SJCRH30 (cell line): ENCODE results near the gene ACKR4. TPM values are rescaled to one million over a fixed set of nuclear protein-coding genes. Genes with fewer than 3 reads are reported as not detected.
"Not testable (repeated sequence)": the region's sequence is repeated elsewhere in the genome, so short reads cannot be mapped to it uniquely, and the experiment has no call there.

Source experiments
- DNase-seq, 2 experiments: peaks; one replicate each; pipeline ENCODE4 v3.0.0-alpha.2; 2015 to 2020
- H3K27ac ChIP-seq: fragments of 250-450 bp; sonication (Bioruptor Pico); 2 replicates; pipeline ENCODE4 v1.5.1; 2020; ENCODE audit warnings: mild to moderate bottlenecking, moderate library complexity
- H3K27me3 ChIP-seq: fragments of 250-450 bp; sonication (Bioruptor Pico); 2 replicates; pipeline ENCODE4 v1.5.1; 2020; ENCODE audit warnings: mild to moderate bottlenecking, moderate library complexity
- H3K36me3 ChIP-seq: fragments of 250-450 bp; sonication (Bioruptor Pico); 2 replicates; pipeline ENCODE4 v1.5.1; 2020; ENCODE audit warnings: mild to moderate bottlenecking, moderate library complexity
- H3K4me1 ChIP-seq: fragments of 250-450 bp; sonication (Bioruptor Pico); 2 replicates; pipeline ENCODE4 v1.5.1; 2020; ENCODE audit warnings: mild to moderate bottlenecking, moderate library complexity
- H3K4me3 ChIP-seq: fragments of 250-450 bp; sonication (Bioruptor Pico); 2 replicates; pipeline ENCODE4 v1.5.1; 2020; ENCODE audit warnings: mild to moderate bottlenecking, moderate library complexity
- H3K9me3 ChIP-seq: fragments of 250-450 bp; sonication (Bioruptor Pico); replicated peaks from 2 replicates; pipeline ENCODE4 v1.5.1; 2020; ENCODE audit warnings: mild to moderate bottlenecking, moderate library complexity
- total RNA-seq: library from RNA; depleted of rRNA; stranded (reverse); fragments of >200 nt; shearing (Covaris generic); gene quantifications from 2 replicates; pipeline ENCODE4 v1.2.3, GENCODE V29; 2014

The ACKR4 gene
- total RNA-seq, 1 experiment from 2014 or later, result not detected

GRCh38 chr3:132569580-132569979 lies 27.5 kb upstream of the ACKR4 start:
- no peak overlapping the region for H3K4me3 ChIP-seq
- no peaks in the 10 kb centered on the region for H3K27me3 ChIP-seq
- H3K36me3 ChIP-seq, result peaks cover 5% of the 10 kb centered on the region
- DNase-seq, result no peak
- H3K4me1 ChIP-seq, result no peaks in the 10 kb centered on the region
- no peak overlapping the region for H3K27ac ChIP-seq
- no peaks in the 10 kb centered on the region for H3K9me3 ChIP-seq

- Histone ChIP-seq H3K27me3 (no peaks in the 10 kb centered on the region), H3K4me3 (no peak overlapping the region), H3K27ac (no peak overlapping the region), H3K9me3 (no peaks in the 10 kb centered on the region), H3K4me1 (no peaks in the 10 kb centered on the region), H3K36me3 (peaks cover 5% of the 10 kb centered on the region)
- no peak for DNase-seq
These were observed 27.1 kb upstream of the ACKR4 start for GRCh38 chr3:132570016-132570415.

GRCh38 chr3:132573797-132574211 lies 23.3 kb upstream of the ACKR4 start:
- Histone ChIP-seq H3K4me3 (no peak overlapping the region), H3K4me1 (no peaks in the 10 kb centered on the region), H3K36me3 (peaks cover 12% of the 10 kb centered on the region), H3K27ac (no peak overlapping the region), H3K9me3 (no peaks in the 10 kb centered on the region), H3K27me3 (no peaks in the 10 kb centered on the region)
- DNase-seq, result no peak

GRCh38 chr3:132587401-132587800 lies 9.7 kb upstream of the ACKR4 start:
- no peaks in the 10 kb centered on the region for H3K27me3 ChIP-seq
- H3K27ac ChIP-seq, result no peak overlapping the region
- H3K4me1 ChIP-seq, result no peaks in the 10 kb centered on the region
- no peak for DNase-seq
- H3K9me3 ChIP-seq, result no peaks in the 10 kb centered on the region
- no peaks in the 10 kb centered on the region for H3K36me3 ChIP-seq
- no peak overlapping the region for H3K4me3 ChIP-seq

- DNase-seq, result no peak
- no peaks in the 10 kb centered on the region for H3K4me1 ChIP-seq
- H3K27me3 ChIP-seq, result no peaks in the 10 kb centered on the region
- H3K9me3 ChIP-seq, result no peaks in the 10 kb centered on the region
- H3K4me3 ChIP-seq, result no peak overlapping the region
- H3K36me3 ChIP-seq, result no peaks in the 10 kb centered on the region; the same call in 1 of the 2 replicates
- no peak overlapping the region for H3K27ac ChIP-seq
These were observed 4.9 kb upstream of the ACKR4 start for GRCh38 chr3:132592216-132592615.

GRCh38 chr3:132593241-132593946 lies 3.7 kb upstream of the ACKR4 start:
- Histone ChIP-seq H3K4me1 (no peaks in the 10 kb centered on the region), H3K4me3 (no peak overlapping the region), H3K27ac (no peak overlapping the region), H3K27me3 (no peaks in the 10 kb centered on the region), H3K36me3 (peaks cover 5% of the 10 kb centered on the region; the same call in 1 of the 2 replicates), H3K9me3 (no peaks in the 10 kb centered on the region)
- no peak for DNase-seq

- no peaks in the 10 kb centered on the region for H3K27me3 ChIP-seq
- H3K4me1 ChIP-seq, result no peaks in the 10 kb centered on the region
- H3K4me3 ChIP-seq, result no peak overlapping the region
- H3K27ac ChIP-seq, result no peak overlapping the region
- H3K9me3 ChIP-seq, result no peaks in the 10 kb centered on the region
- H3K36me3 ChIP-seq, result peaks cover 5% of the 10 kb centered on the region; the same call in 1 of the 2 replicates
- no peak for DNase-seq
These were observed 3.1 kb upstream of the ACKR4 start for GRCh38 chr3:132593947-132594323.

GRCh38 chr3:132594498-132594897 lies 2.6 kb upstream of the ACKR4 start:
- H3K27ac ChIP-seq, result no peak overlapping the region
- no peaks in the 10 kb centered on the region for H3K4me1 ChIP-seq
- no peak overlapping the region for H3K4me3 ChIP-seq
- H3K9me3 ChIP-seq, result no peaks in the 10 kb centered on the region
- DNase-seq, result no peak
- no peaks in the 10 kb centered on the region for H3K27me3 ChIP-seq
- H3K36me3 ChIP-seq, result peaks cover 5% of the 10 kb centered on the region; the same call in 1 of the 2 replicates

- H3K27me3 ChIP-seq, result no peaks in the 10 kb centered on the region
- no peak for DNase-seq
- no peaks in the 10 kb centered on the region for H3K9me3 ChIP-seq
- H3K36me3 ChIP-seq, result peaks cover 5% of the 10 kb centered on the region; the same call in 1 of the 2 replicates
- no peaks in the 10 kb centered on the region for H3K4me1 ChIP-seq
- H3K27ac ChIP-seq, result no peak overlapping the region
- H3K4me3 ChIP-seq, result no peak overlapping the region
These were observed 2.1 kb upstream of the ACKR4 start for GRCh38 chr3:132595014-132595413.

- no peak overlapping the region for H3K27ac ChIP-seq
- no peak for DNase-seq
- H3K4me3 ChIP-seq, result no peak overlapping the region
- no peaks in the 10 kb centered on the region for H3K4me1 ChIP-seq
- H3K9me3 ChIP-seq, result no peaks in the 10 kb centered on the region
- peaks cover 5% of the 10 kb centered on the region; the same call in 1 of the 2 replicates for H3K36me3 ChIP-seq
- H3K27me3 ChIP-seq, result no peaks in the 10 kb centered on the region
These were observed 744 bp upstream of the ACKR4 start for GRCh38 chr3:132596326-132596725.

- H3K4me1 ChIP-seq, result no peaks in the 10 kb centered on the region
- no peak for DNase-seq
- H3K9me3 ChIP-seq, result no peaks in the 10 kb centered on the region
- no peak overlapping the region for H3K27ac ChIP-seq
- no peak overlapping the region for H3K4me3 ChIP-seq
- peaks cover 5% of the 10 kb centered on the region; the same call in 1 of the 2 replicates for H3K36me3 ChIP-seq
- H3K27me3 ChIP-seq, result no peaks in the 10 kb centered on the region
These were observed 590 bp downstream of the ACKR4 start for GRCh38 chr3:132597660-132598059.

- no peaks in the 10 kb centered on the region for H3K4me1 ChIP-seq
- DNase-seq, result no peak
- H3K4me3 ChIP-seq, result no peak overlapping the region
- H3K27me3 ChIP-seq, result no peaks in the 10 kb centered on the region
- no peaks in the 10 kb centered on the region for H3K9me3 ChIP-seq
- H3K27ac ChIP-seq, result no peak overlapping the region
- H3K36me3 ChIP-seq, result peaks cover 5% of the 10 kb centered on the region; the same call in 1 of the 2 replicates
These were observed 1.1 kb downstream of the ACKR4 start for GRCh38 chr3:132598181-132598580.

- H3K4me3 ChIP-seq, H3K27me3 ChIP-seq, H3K9me3 ChIP-seq, H3K4me1 ChIP-seq, H3K27ac ChIP-seq, DNase-seq: not testable (repeated sequence)
- H3K36me3 ChIP-seq, result peaks cover 11% of the 10 kb centered on the region
These were observed 3.5 kb downstream of the ACKR4 start for GRCh38 chr3:132600614-132601013.

- Histone ChIP-seq H3K27ac (no peak overlapping the region), H3K4me1 (no peaks in the 10 kb centered on the region), H3K4me3 (no peak overlapping the region), H3K36me3 (peaks cover 6% of the 10 kb centered on the region; the same call in 1 of the 2 replicates), H3K27me3 (no peaks in the 10 kb centered on the region), H3K9me3 (no peaks in the 10 kb centered on the region)
- no peak for DNase-seq
These were observed 8.3 kb downstream of the ACKR4 start for GRCh38 chr3:132605374-132605792.

- no peak overlapping the region for H3K4me3 ChIP-seq
- DNase-seq, result no peak
- H3K4me1 ChIP-seq, result no peaks in the 10 kb centered on the region
- peaks cover 6% of the 10 kb centered on the region; the same call in 1 of the 2 replicates for H3K36me3 ChIP-seq
- no peaks in the 10 kb centered on the region for H3K9me3 ChIP-seq
- no peak overlapping the region for H3K27ac ChIP-seq
- H3K27me3 ChIP-seq, result no peaks in the 10 kb centered on the region
These were observed 9.0 kb downstream of the ACKR4 start for GRCh38 chr3:132606085-132606484.

GRCh38 chr3:132606620-132607019 lies 9.6 kb downstream of the ACKR4 start:
- not testable (repeated sequence) for H3K27me3 ChIP-seq, H3K36me3 ChIP-seq, H3K9me3 ChIP-seq, DNase-seq, H3K27ac ChIP-seq, H3K4me3 ChIP-seq, H3K4me1 ChIP-seq
